Measurements from ENCODE around the gene KIAA0930. TPM values are rescaled to one million over a fixed set of nuclear protein-coding genes. Genes with fewer than 3 reads are reported as not detected.

The KIAA0930 gene
- total RNA-seq, 1 donor from 2014 or later: 42.5 TPM

DNA sequence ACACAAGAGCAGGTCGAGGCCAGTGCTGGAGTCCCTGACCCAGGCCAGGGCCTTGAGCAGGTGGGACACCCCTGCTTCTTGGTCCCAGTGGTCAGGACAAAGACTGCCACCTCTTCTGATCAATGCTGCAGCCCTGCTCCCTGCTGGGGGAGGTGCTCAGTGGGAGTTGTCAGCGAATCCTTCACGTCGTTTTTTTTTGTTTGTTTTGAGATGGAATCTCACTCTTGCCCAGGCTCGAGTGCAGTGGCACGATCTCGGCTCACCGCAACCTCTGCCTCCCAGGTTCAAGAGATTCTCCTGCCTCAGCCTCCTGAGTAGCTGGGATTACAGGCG is 42.3 kb downstream of the KIAA0930 start:
- no peaks in the 10 kb centered on the region for H3K9me3 ChIP-seq
- H3K36me3 ChIP-seq: peaks cover 0 to 74% of the 10 kb centered on the region in 2 donors
- H3K4me3 ChIP-seq: no peak overlapping the region
- no peak overlapping the region for H3K27ac ChIP-seq
- TF ChIP-seq, protein P1, sequence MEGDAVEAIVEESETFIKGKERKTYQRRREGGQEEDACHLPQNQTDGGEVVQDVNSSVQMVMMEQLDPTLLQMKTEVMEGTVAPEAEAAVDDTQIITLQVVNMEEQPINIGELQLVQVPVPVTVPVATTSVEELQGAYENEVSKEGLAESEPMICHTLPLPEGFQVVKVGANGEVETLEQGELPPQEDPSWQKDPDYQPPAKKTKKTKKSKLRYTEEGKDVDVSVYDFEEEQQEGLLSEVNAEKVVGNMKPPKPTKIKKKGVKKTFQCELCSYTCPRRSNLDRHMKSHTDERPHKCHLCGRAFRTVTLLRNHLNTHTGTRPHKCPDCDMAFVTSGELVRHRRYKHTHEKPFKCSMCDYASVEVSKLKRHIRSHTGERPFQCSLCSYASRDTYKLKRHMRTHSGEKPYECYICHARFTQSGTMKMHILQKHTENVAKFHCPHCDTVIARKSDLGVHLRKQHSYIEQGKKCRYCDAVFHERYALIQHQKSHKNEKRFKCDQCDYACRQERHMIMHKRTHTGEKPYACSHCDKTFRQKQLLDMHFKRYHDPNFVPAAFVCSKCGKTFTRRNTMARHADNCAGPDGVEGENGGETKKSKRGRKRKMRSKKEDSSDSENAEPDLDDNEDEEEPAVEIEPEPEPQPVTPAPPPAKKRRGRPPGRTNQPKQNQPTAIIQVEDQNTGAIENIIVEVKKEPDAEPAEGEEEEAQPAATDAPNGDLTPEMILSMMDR (IDR thresholded peaks at IDR 0.05): no peak
- TF ChIP-seq POLR2A (IDR thresholded peaks at IDR 0.05): no peak
- no peak for TF ChIP-seq POLR2AphosphoS5 (IDR thresholded peaks at IDR 0.05; ENCODE audit: insufficient read depth in 1 of 2, low read depth in 1 of 2)
- no peaks in the 10 kb centered on the region for H3K27me3 ChIP-seq
- H3K4me1 ChIP-seq: no peaks in the 10 kb centered on the region
- intact Hi-C loops (cut with DNase I): no loop called here
- no peak for DNase-seq (ENCODE audit: extremely low spot score in 2 of 2)

DNA sequence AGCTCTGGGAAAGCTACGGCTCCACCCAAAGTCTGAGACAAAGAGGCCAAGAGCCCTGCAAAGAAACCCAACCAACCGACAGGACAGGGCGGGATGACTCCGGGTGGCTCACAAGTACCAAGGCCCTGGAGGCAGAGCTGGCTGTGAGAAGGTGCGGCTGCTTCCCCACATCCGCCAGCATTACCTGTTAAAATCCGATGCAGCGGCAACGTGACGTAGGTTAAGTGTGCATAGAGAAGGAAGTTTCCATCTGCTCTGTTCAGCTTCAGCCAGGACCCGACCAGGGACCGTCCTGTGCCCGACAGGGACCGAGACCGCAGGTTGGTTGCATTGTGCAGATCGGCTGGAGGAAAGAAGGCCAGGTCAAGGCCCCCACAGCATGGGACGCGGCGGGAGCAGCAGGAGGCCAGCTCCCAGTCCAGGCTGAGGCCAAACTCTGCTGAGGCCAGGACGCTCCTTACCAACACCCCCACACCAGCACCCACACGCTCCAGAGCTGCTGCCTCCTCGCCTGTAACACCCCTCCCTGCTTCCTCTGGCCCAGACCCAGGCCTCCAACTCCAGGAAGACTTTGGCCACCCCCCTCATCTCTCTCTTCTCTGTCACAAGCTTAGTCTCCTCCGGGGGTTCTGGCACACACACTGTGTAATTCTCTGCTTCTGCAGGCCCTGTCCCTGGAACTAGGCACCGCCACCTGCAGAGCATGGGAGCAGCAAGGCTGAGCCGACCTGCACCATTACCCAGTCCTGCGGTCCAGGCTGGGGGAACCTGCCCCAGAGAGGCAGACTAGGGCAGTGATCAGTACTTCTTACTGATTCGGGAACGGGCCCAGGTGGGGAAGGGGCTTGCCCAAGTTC is 42.9 kb downstream of the KIAA0930 start:
- Histone ChIP-seq H3K27ac (no peak overlapping the region), H3K9me3 (no peaks in the 10 kb centered on the region), H3K4me1 (no peaks in the 10 kb centered on the region), H3K36me3 (peaks cover 0 to 68% of the 10 kb centered on the region in 2 donors), H3K4me3 (no peak overlapping the region), H3K27me3 (no peaks in the 10 kb centered on the region)
- no peak for TF ChIP-seq POLR2A (IDR thresholded peaks at IDR 0.05)
- TF ChIP-seq, protein P1 (IDR thresholded peaks at IDR 0.05): no peak
- no peak for TF ChIP-seq POLR2AphosphoS5 (IDR thresholded peaks at IDR 0.05; ENCODE audit: insufficient read depth in 1 of 2, low read depth in 1 of 2)
- intact Hi-C loops (cut with DNase I): no loop called here
- peak; percentile 83 to 88 for DNase-seq (ENCODE audit: extremely low spot score in 2 of 2)

DNA sequence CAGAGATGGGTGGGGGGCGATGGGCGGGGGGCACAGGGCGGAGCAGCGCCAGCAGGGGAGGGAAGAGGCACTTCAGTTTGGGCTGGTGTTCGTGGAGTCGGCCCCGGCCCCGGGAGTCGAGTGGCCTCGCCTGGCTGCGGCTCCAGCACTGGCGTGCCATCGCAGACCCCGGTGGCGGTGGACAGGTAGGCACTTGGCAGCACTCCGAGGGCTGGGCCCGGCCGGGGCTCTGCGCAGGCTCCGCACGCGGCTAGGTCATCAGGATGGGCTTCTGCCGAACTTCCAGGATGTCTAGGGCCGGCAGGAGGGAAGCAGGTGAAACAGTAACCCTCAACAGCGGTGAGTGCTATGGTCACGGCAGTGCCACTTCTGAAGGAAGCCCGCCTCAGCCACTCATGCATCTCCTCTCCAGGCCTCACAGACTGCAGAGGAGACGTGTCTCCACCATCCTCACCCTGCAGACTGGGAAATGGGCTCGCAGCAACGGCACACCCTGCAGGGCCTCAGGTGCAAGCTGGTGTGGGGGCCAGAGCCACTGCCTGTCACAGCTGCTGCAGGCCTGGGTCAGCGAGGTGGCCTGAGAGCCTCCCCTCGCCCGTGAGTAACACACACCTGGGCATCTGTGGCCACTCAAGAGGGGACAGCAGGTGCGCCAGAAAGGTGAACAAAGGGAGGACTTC is 43.6 kb downstream of the KIAA0930 start:
- Histone ChIP-seq H3K9me3 (no peaks in the 10 kb centered on the region), H3K36me3 (peaks cover 0 to 60% of the 10 kb centered on the region in 2 donors), H3K27me3 (no peaks in the 10 kb centered on the region), H3K4me1 (no peaks in the 10 kb centered on the region), H3K4me3 (no peak overlapping the region), H3K27ac (no peak overlapping the region)
- intact Hi-C loops (cut with DNase I): no loop called here
- no peak for DNase-seq (ENCODE audit: extremely low spot score in 2 of 2)
- no peak for TF ChIP-seq POLR2A (IDR thresholded peaks at IDR 0.05)
- no peak for TF ChIP-seq POLR2AphosphoS5 (IDR thresholded peaks at IDR 0.05; ENCODE audit: insufficient read depth in 1 of 2, low read depth in 1 of 2)
- TF ChIP-seq, protein P1 (IDR thresholded peaks at IDR 0.05): no peak

DNA sequence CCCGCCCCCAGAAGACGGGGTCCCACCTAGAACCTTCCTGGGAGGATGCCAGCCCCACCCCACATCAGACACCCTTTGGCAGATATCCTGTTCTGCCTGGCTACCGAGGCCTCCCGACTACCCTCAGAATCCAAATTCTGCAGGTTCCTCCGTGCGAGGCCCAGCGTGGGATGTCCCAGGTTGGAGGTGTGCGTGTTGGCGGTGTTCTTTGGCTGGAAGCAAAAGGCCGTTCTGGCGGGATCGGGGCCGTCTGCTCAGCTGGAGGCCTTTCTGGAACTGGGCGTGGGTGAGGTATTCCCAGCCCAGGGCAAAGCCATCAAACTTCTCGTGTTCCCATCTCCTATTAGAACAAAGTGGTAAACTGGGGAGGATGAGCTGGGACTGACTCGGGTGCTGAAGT is 44.4 kb downstream of the KIAA0930 start:
- TF ChIP-seq, protein P1 (IDR thresholded peaks at IDR 0.05): no peak
- TF ChIP-seq POLR2AphosphoS5 (IDR thresholded peaks at IDR 0.05; ENCODE audit: insufficient read depth in 1 of 2, low read depth in 1 of 2) (no peak), POLR2A (IDR thresholded peaks at IDR 0.05) (no peak)
- Histone ChIP-seq H3K9me3 (no peaks in the 10 kb centered on the region), H3K4me3 (no peak overlapping the region), H3K27ac (no peak overlapping the region), H3K36me3 (peaks cover 0 to 57% of the 10 kb centered on the region in 2 donors), H3K4me1 (no peaks in the 10 kb centered on the region), H3K27me3 (no peaks in the 10 kb centered on the region)
- no peak for DNase-seq (ENCODE audit: extremely low spot score in 2 of 2)
- intact Hi-C loops (cut with DNase I): no loop called here

DNA sequence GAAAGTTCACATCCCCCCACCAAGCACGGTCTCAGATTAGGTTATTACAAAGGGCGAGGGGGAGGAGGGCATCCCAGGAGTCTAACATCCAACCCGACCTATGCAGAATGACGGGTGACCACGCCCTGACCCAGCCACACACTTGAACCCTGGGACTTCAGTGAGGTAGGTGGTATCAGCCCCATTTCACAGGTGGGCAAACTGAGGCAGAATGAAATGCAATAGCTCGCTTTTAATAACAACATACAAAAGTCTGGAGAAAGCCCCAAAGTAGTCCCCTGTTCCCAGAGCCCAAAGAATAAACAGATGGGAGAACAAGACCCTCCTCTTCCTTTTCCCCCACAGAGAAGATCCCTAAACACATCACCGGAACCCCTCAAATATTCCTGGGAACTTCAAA is 45.1 kb downstream of the KIAA0930 start:
- no peak for DNase-seq (ENCODE audit: extremely low spot score in 2 of 2)
- Histone ChIP-seq H3K4me1 (no peaks in the 10 kb centered on the region), H3K27me3 (no peaks in the 10 kb centered on the region), H3K9me3 (no peaks in the 10 kb centered on the region), H3K36me3 (peaks cover 0 to 55% of the 10 kb centered on the region in 2 donors), H3K27ac (no peak overlapping the region), H3K4me3 (no peak overlapping the region)
- TF ChIP-seq, protein P1 (IDR thresholded peaks at IDR 0.05): no peak
- TF ChIP-seq POLR2AphosphoS5 (IDR thresholded peaks at IDR 0.05; ENCODE audit: insufficient read depth in 1 of 2, low read depth in 1 of 2) (no peak), POLR2A (IDR thresholded peaks at IDR 0.05) (no peak)
- intact Hi-C loops (cut with DNase I): no loop called here
